Skin epidermis (tissue), 12 donors: Measurements from ENCODE around the gene ZNF541.

Source experiments
- H3K27ac ChIP-seq, 21 experiments: fragments of 200-600 bp; sonication (generic) in 11 of 21; one replicate each; pipeline ENCODE4 v1.5.0; 2020; ENCODE audit warnings: mild to moderate bottlenecking in 3 of 21, inconsistent platforms in 2 of 21, moderate library complexity in 2 of 21
- H3K4me3 ChIP-seq, 7 experiments: fragments of 200-600 bp; sonication (generic) in 2 of 7; one replicate each; pipeline ENCODE4 v1.5.0; 2020; ENCODE audit warnings: inconsistent platforms in 2 of 7, mild to moderate bottlenecking in 2 of 7, moderate library complexity in 1 of 7

The ZNF541 gene, protein sequence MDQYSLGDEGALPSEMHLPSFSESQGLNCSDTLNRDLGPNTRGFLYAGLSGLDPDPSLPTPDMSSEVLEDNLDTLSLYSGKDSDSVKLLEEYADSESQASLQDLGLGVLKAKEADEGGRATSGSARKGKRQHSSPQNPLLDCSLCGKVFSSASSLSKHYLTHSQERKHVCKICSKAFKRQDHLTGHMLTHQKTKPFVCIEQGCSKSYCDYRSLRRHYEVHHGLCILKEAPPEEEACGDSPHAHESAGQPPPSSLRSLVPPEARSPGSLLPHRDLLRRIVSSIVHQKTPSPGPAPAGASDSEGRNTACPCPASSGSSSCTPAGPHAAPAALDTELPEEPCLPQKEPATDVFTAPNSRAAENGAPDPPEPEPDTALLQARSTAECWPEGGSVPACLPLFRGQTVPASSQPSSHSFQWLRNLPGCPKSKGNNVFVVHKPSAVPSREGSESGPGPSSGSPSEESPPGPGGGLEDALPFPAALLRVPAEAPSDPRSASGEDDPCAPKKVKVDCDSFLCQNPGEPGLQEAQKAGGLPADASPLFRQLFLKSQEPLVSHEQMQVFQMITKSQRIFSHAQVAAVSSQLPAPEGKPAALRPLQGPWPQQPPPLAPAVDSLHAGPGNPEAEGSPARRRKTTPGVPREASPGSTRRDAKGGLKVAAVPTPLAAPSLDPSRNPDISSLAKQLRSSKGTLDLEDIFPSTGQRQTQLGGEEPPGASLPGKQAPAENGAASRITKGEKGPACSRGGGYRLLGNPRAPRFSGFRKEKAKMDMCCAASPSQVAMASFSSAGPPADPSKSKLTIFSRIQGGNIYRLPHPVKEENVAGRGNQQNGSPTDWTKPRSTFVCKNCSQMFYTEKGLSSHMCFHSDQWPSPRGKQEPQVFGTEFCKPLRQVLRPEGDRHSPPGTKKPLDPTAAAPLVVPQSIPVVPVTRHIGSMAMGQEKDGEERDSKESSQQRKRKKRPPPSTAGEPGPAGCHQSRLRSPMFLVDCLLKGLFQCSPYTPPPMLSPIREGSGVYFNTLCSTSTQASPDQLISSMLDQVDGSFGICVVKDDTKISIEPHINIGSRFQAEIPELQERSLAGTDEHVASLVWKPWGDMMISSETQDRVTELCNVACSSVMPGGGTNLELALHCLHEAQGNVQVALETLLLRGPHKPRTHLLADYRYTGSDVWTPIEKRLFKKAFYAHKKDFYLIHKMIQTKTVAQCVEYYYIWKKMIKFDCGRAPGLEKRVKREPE (N-terminal part only)

DNA sequence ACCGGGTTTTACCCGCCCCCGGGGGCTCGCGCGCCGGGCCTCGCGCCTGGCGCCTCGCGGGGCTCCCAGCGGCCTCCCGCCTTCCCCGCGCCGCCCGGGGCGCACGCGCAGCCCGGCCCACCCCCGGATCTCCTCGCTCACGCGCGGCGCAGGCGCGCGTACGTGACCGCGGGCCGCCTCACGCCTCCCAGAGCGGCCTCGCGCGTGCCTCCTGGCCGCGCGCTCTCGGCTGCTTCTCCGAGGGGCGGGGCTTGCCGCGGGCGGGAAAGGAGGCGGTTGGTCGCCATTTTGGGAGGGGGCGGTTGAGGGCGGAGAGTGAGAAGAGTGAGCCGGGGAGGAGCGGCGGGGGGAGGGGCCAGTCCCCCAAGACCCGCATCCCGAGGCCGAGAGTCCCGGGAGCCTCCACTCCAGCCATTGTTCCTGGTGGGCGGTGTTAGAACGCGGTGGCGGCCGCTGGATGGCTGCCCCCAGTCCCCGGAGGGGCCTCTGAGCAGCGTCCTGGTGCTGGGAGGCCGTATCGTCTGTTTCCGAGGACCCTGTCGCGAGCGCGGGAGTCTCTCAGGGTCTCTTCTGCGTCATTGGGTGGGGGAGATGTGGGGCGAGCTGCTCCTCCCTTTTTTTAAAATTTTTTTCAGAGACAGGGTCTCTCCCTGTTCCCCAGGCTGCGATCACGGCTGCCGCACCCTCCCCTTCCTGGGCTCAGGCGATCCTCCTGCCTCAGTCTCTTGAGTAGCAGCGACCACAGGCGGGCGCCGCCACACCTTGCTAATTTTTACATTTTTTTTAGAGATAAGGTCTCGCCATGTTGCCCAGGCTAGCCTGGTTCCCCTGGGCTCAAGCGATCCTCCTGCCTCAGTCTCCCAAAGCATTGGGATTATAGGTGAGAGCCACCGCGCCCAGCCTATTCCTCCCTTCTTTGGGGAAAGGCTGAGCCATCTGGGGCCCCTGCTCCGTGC, at the start of gene ZNF541:
TSS of gene ZNF541 (minus strand) at position 78 of the 956 bp plus-strand sequence. CDS start 17,292 bp downstream, outside the sequence.
- H3K4me3 ChIP-seq, result peak within 1 kb of the TSS; percentile 10 to 43 (median 29)
- peak within 1 kb of the TSS in 7 of 21 experiments; percentile 16 to 62 (median 37) for H3K27ac ChIP-seq

- H3K27ac ChIP-seq, result peak overlapping the region in 1 of 21 experiments; percentile 26
- H3K4me3 ChIP-seq, result no peak overlapping the region
Measured at GRCh38 chr19:47619763-47620162, 46.8 kb upstream of the ZNF541 start.

- Histone ChIP-seq H3K27ac (peak overlapping the region in 2 of 21 experiments; percentile 17 to 69), H3K4me3 (no peak overlapping the region)
Measured at GRCh38 chr19:47618771-47619170, 45.8 kb upstream of the ZNF541 start.

- H3K4me3 ChIP-seq, result no peak overlapping the region
- no peak overlapping the region for H3K27ac ChIP-seq
Measured at GRCh38 chr19:47615714-47616113, 42.8 kb upstream of the ZNF541 start.

DNA sequence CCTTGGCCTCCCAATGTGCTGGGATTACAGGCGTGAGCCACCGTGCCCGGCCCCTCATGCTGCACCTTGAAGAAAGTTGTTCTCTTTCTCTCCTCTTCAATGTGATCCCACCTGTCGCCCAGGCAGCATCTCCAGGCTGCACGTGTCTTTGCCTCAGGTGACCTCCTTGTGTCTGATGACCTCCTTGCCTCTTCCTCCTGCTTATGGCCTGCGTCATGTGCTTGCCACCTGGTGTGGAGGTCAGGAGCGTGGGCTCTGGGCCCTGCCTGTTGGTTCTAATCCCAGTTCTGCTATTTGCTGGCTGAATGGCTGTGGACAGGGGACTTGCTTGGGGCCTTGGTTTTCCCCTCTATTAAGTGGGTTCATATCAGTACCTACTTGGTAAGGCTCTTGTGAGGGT, 42.3 kb upstream of the ZNF541 start:
- H3K27ac ChIP-seq, result no peak overlapping the region

DNA sequence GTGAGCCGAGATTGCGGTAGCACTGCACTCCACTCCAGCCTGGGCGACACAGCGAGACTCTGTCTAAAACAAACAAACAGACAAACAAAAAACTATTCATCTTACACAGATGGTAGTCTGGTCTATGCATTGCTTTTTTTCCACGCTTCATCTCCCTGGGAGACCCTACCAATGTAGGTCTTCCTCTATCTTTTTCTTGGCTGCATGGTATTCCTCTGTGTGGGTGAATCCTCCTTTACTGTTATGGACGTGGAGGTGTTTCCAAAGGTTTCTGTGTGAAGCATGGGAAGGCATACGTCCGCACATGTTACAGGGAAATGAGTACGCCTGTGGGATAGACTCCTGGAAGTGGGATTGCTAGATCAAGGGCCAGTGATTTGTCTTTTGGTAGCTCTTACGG, 41.6 kb upstream of the ZNF541 start:
- Histone ChIP-seq H3K27ac (peak overlapping the region in 1 of 21 experiments; percentile 55), H3K4me3 (no peak overlapping the region)

More for the DNA sequence above, 42.3 kb upstream of the ZNF541 start:
- no peak overlapping the region for H3K4me3 ChIP-seq

DNA sequence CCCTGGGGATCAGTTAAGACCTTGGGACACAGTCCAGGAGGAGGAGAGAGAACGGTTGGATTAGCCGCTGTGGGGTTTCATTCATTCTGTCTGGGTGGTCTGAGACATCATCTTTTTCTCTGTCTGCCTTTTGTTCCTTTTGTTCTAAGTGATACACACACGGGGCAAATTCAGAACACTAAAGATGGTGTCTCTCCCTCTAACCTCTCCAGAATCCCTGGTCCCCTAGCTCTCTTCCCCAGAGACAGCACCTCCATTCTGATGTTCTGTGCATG, 41.0 kb upstream of the ZNF541 start:
- Histone ChIP-seq H3K27ac (peak overlapping the region in 6 of 21 experiments; percentile 48 to 72 (median 62)), H3K4me3 (no peak overlapping the region)

GRCh38 chr19:47613165-47614020, 40.4 kb upstream of the ZNF541 start:
- no peak overlapping the region for H3K4me3 ChIP-seq
- H3K27ac ChIP-seq, result peak overlapping the region in 19 of 21 experiments; percentile 3 to 72 (median 52)

DNA sequence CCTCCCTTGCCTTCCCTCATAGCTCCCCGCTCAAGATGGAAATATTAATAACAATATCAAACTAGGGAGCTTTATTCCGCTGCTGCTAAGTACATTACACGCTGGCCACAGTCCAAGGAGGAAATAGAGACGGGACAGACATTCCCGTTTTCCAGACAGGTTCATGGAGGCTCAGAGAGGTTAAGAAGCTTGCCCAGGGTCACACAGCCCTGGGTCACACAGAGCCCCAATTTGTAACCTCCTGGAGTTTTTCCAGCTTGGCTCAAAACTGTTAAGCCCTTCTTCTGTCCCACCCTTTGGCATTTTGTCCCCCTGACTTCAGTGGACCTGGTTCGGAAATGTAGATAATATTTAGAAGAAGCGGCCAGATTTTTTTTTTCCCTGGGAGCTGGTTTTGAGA, 38.0 kb upstream of the ZNF541 start:
- H3K27ac ChIP-seq, result peak overlapping the region in 14 of 21 experiments; percentile 87 to 100 (median 96)
- peak overlapping the region in 1 of 7 experiments; percentile 96 for H3K4me3 ChIP-seq

DNA sequence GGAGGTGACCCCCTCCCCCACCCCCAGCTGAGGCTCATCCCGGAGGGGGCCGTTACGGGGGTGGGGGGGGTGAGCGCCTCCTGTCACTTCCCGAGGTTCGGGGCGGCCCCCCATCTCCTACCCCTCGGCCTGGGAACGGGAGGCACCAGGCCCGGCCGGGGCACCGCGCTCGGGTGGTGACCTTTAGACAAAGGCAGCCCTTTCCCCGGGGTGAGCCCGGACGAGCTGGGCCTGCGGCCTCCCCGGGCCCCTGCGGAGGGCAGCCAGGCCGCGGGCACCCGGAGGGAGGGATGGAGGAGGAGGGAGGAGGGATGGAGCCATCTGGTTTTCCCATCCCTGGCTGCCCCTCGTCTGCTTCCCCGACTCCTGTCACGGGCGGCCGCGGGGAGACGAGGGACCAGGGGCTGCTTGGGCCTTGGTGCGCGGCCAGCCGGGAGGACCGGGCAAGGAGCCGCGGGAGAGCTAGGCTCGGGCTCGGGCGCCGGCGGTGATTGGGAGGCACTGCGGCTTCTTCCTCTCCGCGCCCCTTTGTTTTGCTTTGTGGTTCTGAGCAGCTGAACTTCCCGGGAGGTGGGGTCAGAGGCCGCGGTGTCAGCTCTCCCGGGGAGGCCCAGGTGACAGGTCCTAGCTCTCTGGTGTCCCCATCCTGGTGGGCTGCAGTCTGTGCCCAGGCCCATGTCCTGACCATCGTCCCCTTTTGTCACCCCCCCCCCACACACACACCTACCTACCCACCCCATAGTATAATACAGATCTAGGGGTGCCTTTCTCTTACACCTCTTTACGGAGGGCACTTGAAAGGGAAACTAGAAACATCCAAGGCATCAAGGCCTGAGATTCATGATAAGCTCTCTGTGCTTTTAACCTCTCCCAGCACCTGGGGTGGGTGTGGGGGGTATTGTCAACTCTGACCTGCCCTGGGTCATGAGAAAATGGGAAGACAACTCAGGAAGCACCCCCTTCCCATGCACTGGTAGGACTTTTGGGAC, 37.3 kb upstream of the ZNF541 start:
- H3K4me3 ChIP-seq, result peak overlapping the region; percentile 50 to 98 (median 96)

GRCh38 chr19:47608969-47609905, 36.3 kb upstream of the ZNF541 start, which contains the start of gene BICRA:
TSS of gene BICRA (plus strand) at chr19:47609134. CDS start at chr19:47673575, 64,441 bp downstream.
- Histone ChIP-seq H3K27ac (peak within 1 kb of the TSS; percentile 88 to 100 (median 96)), H3K4me3 (peak within 1 kb of the TSS; percentile 87 to 98 (median 96))

More for the DNA sequence above, 37.3 kb upstream of the ZNF541 start:
- H3K27ac ChIP-seq, result peak overlapping the region; percentile 65 to 100 (median 95)

DNA sequence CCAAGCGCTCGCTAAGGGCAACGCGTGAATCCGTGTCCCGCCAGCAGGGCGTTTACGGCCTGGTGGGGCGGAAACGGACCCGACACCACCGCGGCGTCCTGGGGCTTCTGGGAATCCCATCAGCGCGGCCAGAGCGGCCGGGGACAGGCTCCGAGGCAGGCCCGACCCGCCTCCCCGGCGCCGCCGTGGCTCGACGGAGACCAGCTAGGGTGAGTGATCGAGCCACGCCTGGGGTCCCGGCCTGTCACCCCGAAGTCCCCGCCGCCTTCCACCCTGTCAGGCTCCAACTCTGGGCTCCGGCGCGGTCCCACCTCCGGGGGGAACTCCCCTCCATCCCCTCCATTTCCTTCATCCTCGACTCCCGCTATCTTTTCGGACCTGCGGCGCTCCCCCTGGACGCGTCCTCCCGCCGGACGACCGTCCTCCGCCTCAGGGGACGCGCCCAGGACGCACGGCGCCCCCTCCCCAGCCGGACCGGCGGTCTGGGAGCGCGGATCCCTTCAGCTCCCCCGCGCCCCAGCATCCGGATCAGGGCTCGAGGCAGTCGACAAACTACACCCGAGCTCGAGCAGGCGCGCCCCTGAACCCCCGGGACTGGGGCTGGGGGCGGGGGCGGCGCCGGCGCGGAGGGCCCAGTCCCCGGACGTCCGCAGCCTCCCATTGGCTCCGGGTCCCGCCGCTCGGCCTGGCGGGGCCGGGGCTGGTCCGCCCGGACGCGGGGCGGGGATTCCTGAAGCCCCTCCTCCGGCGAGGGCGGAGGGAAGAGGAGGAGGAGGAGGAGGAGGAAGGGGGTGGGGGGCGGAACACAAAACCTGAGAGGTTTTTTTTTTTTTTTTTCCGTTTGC, 35.3 kb upstream of the ZNF541 start:
- Histone ChIP-seq H3K27ac (peak overlapping the region; percentile 88 to 100 (median 96)), H3K4me3 (peak overlapping the region; percentile 87 to 98 (median 96))

- H3K4me3 ChIP-seq, result peak overlapping the region; percentile 87 to 98 (median 96)
- peak overlapping the region; percentile 88 to 100 (median 96) for H3K27ac ChIP-seq
Measured at GRCh38 chr19:47607564-47608073, 34.7 kb upstream of the ZNF541 start.
